SJCRH30 (cell line): ENCODE data around the gene TOM1L2. TPM values are rescaled to one million over a fixed set of nuclear protein-coding genes. Genes with fewer than 3 reads are reported as not detected.
"Not testable (repeated sequence)": the region's sequence is repeated elsewhere in the genome, so short reads cannot be mapped to it uniquely, and the experiment has no call there.

Source experiments
- DNase-seq, 2 experiments: peaks; one replicate each; pipeline ENCODE4 v3.0.0-alpha.2; 2015 to 2020
- H3K27ac ChIP-seq: fragments of 250-450 bp; sonication (Bioruptor Pico); 2 replicates; pipeline ENCODE4 v1.5.1; 2020; ENCODE audit warnings: mild to moderate bottlenecking, moderate library complexity
- H3K27me3 ChIP-seq: fragments of 250-450 bp; sonication (Bioruptor Pico); 2 replicates; pipeline ENCODE4 v1.5.1; 2020; ENCODE audit warnings: mild to moderate bottlenecking, moderate library complexity
- H3K36me3 ChIP-seq: fragments of 250-450 bp; sonication (Bioruptor Pico); 2 replicates; pipeline ENCODE4 v1.5.1; 2020; ENCODE audit warnings: mild to moderate bottlenecking, moderate library complexity
- H3K4me1 ChIP-seq: fragments of 250-450 bp; sonication (Bioruptor Pico); 2 replicates; pipeline ENCODE4 v1.5.1; 2020; ENCODE audit warnings: mild to moderate bottlenecking, moderate library complexity
- H3K4me3 ChIP-seq: fragments of 250-450 bp; sonication (Bioruptor Pico); 2 replicates; pipeline ENCODE4 v1.5.1; 2020; ENCODE audit warnings: mild to moderate bottlenecking, moderate library complexity
- H3K9me3 ChIP-seq: fragments of 250-450 bp; sonication (Bioruptor Pico); replicated peaks from 2 replicates; pipeline ENCODE4 v1.5.1; 2020; ENCODE audit warnings: mild to moderate bottlenecking, moderate library complexity
- total RNA-seq: library from RNA; depleted of rRNA; stranded (reverse); fragments of >200 nt; shearing (Covaris generic); gene quantifications from 2 replicates; pipeline ENCODE4 v1.2.3, GENCODE V29; 2014

TOM1L2 gene
- total RNA-seq, 1 experiment from 2014 or later: 30.0 TPM

DNA sequence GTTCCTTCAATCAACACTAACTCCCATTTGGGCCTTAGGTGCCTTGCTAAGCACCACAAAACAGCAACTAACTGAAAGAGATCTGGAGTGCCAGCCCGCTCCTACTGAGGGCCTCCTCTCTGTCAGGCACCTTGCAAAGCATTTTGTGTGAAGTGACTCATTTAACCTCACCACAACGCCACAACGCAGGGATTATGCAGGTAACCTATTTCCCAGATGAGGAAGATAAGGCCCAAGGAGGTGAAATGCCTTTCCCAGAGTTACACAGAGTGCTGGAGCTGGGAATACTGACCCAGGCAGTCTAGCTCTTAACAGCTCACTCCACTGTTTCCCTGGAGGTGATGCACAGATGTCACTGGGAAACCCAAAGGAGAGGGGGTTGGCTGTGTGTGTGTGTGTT is 33.3 kb upstream of the TOM1L2 start:
- Histone ChIP-seq H3K4me3 (no peak overlapping the region), H3K9me3 (no peaks in the 10 kb centered on the region), H3K36me3 (no peaks in the 10 kb centered on the region; the same call in 1 of the 2 replicates), H3K4me1 (no peaks in the 10 kb centered on the region; the same call in 1 of the 2 replicates), H3K27ac (no peak overlapping the region), H3K27me3 (no peaks in the 10 kb centered on the region)
- DNase-seq: no peak

DNA sequence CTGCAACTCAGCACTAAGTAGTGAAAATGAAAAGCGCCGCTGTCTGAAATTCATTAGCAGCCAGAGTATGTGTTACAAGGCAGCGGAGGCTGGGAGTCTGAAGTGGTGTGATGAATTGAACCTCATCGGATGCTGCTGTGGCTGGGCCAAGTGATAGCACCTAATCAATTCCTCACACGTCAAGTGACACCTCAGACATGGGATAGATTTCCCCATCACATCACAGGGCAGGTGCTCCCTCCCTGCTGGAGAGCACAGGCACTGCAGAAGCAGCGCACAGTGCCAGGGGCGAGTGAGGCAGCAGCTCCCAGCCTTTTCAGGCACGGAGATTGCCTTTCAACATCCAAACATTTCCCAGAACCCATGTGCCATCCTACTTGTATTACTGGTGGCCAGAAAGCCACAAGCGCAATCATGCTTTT is 32.7 kb upstream of the TOM1L2 start:
- Histone ChIP-seq H3K36me3 (no peaks in the 10 kb centered on the region; the same call in 1 of the 2 replicates), H3K27me3 (no peaks in the 10 kb centered on the region), H3K4me1 (no peaks in the 10 kb centered on the region; the same call in 1 of the 2 replicates), H3K4me3 (no peak overlapping the region), H3K27ac (no peak overlapping the region), H3K9me3 (no peaks in the 10 kb centered on the region)
- DNase-seq: no peak

GRCh38 chr17:18004345-18004744 is 32.1 kb upstream of the TOM1L2 start:
- Histone ChIP-seq H3K4me1 (no peaks in the 10 kb centered on the region; the same call in 1 of the 2 replicates), H3K36me3 (no peaks in the 10 kb centered on the region; the same call in 1 of the 2 replicates), H3K4me3 (no peak overlapping the region), H3K27ac (no peak overlapping the region), H3K9me3 (no peaks in the 10 kb centered on the region), H3K27me3 (no peaks in the 10 kb centered on the region)
- no peak for DNase-seq

- H3K4me1 ChIP-seq: no peaks in the 10 kb centered on the region
- no peaks in the 10 kb centered on the region for H3K27me3 ChIP-seq
- H3K4me3 ChIP-seq: no peak overlapping the region
- no peak overlapping the region for H3K27ac ChIP-seq
- no peak for DNase-seq
- no peaks in the 10 kb centered on the region for H3K9me3 ChIP-seq
- H3K36me3 ChIP-seq: no peaks in the 10 kb centered on the region
These were observed 30.0 kb upstream of the TOM1L2 start for GRCh38 chr17:18002171-18002570.

- Histone ChIP-seq H3K4me3 (no peak overlapping the region), H3K27ac (no peak overlapping the region), H3K36me3 (no peaks in the 10 kb centered on the region), H3K4me1 (no peaks in the 10 kb centered on the region), H3K27me3 (no peaks in the 10 kb centered on the region), H3K9me3 (no peaks in the 10 kb centered on the region)
- no peak for DNase-seq
These were observed 27.8 kb upstream of the TOM1L2 start for GRCh38 chr17:18000030-18000408.

DNA sequence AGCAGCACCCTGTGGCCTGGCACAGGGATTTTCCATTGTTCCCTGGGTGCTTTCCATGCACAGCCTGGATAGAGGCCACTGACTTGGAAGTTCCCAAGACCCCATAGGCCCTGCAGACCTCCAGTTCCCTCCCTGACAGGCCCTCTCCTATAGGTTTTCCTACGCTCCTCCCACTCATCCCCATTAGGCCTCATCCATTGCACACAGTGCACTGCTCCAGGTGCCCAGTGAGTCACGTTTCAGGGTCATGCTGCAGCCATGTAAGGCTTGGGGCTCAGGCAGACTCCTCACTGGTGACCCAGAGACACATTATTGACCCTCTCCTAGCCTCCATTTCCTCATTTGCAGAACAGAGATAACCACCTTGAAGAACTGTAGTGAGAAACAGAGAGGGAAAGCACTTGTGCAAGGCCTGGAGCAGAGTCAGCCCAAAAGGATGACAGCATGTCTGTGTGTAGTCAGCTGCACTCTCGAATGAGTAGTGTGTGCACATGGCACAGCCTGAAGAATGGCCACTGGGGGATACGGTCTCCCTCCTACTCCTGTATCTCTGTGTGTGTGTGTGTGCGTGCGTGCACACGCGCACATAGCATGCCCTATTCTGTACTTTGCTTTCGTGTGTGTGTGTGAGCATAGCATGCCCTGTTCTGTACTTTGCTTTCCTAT is 27.3 kb upstream of the TOM1L2 start:
- H3K27ac ChIP-seq: no peak overlapping the region
- no peak overlapping the region for H3K4me3 ChIP-seq
- H3K27me3 ChIP-seq: no peaks in the 10 kb centered on the region
- no peak for DNase-seq
- no peaks in the 10 kb centered on the region for H3K36me3 ChIP-seq
- no peaks in the 10 kb centered on the region for H3K4me1 ChIP-seq
- H3K9me3 ChIP-seq: no peaks in the 10 kb centered on the region

DNA sequence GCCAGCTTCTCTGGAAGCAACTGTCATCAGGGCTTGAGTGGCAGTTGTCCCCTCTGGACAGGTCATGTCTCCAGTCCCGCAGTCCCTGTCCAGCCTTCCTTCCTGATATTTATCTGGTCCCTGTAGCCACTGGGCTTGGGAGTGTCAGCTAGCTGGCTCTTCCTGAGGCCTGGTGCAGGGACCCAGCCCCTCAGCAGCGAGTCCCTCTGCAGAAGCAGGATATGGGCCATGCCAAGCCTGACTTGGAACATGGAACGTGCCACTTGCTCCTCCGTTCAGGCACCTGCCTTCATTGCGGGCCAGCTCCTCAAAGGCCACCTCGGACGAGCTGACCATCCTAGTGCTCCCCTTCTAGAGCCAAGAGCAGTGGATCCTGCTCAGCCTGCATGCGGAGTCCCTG is 26.7 kb upstream of the TOM1L2 start:
- Histone ChIP-seq H3K36me3 (no peaks in the 10 kb centered on the region), H3K4me1 (no peaks in the 10 kb centered on the region), H3K27ac (no peak overlapping the region), H3K9me3 (no peaks in the 10 kb centered on the region), H3K4me3 (no peak overlapping the region), H3K27me3 (no peaks in the 10 kb centered on the region)
- DNase-seq: no peak

GRCh38 chr17:17995887-17996286 is 23.7 kb upstream of the TOM1L2 start:
- H3K27me3 ChIP-seq, H3K36me3 ChIP-seq, H3K4me3 ChIP-seq, H3K4me1 ChIP-seq, H3K9me3 ChIP-seq, DNase-seq, H3K27ac ChIP-seq: not testable (repeated sequence)

DNA sequence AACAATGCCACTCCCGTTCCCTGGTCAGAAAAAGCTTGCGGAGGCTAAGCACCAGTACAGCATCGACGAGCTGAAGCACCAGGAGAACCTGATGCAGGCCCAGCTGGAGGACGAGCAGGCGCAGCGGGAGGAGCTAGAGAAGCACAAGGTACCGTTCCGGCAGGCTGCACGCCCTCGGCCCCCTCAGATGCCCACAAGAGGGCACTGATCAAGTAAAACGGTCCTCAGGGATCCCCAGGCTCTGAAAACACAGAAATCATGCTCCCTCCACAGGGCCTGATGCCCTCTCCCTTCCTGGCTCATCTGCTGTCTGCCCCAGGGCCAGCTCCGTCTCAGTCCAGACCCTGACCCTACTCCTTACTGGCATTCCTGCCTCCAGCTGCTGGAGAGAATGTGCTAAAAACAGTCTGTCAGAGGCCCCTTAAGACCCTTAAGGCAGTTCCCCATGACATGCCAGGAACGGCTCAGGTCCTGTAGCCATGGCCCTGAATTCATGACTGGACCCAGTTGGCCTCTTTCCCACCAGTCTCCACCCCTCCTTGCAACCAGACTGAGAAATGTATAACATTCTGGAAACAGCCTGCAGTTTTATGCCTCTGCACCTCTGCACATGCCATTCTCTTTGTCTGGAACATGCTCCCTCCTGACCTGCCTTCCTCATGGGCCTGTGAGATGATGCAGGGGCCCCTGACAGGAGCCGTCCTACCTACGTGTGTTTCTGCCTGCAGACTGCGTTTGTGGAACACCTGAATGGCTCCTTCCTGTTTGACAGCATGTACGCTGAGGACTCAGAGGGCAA is 22.3 kb upstream of the TOM1L2 start:
- no peak overlapping the region for H3K4me3 ChIP-seq
- no peaks in the 10 kb centered on the region for H3K9me3 ChIP-seq
- peak; percentile 46 to 54 for DNase-seq
- no peak overlapping the region for H3K27ac ChIP-seq
- no peaks in the 10 kb centered on the region for H3K36me3 ChIP-seq
- peaks cover 21% of the 10 kb centered on the region for H3K4me1 ChIP-seq
- no peaks in the 10 kb centered on the region for H3K27me3 ChIP-seq

DNA sequence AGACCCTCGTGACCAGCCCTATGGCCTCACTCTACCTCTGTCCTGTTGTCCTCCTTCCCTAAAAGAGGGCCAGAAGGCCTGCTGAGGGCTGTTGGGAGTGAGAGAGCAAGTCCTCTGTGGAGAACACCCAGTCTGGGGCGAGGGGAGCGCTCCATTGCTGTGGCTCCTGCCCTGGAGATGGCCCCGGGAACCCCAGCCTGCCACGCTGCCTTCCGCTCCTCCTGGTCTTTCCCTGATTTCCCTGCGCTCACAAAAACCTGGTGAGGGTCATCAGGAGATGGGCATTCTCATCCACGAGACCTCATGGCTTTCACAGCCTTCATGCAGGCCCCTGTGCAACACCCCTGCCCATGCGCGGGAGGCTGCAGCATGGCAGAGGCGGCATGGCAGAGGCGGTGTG is 21.7 kb upstream of the TOM1L2 start:
- H3K4me1 ChIP-seq: peaks cover 27% of the 10 kb centered on the region
- H3K4me3 ChIP-seq: no peak overlapping the region
- H3K9me3 ChIP-seq: no peaks in the 10 kb centered on the region
- no peaks in the 10 kb centered on the region for H3K27me3 ChIP-seq
- DNase-seq: no peak
- no peak overlapping the region for H3K27ac ChIP-seq
- no peaks in the 10 kb centered on the region for H3K36me3 ChIP-seq

DNA sequence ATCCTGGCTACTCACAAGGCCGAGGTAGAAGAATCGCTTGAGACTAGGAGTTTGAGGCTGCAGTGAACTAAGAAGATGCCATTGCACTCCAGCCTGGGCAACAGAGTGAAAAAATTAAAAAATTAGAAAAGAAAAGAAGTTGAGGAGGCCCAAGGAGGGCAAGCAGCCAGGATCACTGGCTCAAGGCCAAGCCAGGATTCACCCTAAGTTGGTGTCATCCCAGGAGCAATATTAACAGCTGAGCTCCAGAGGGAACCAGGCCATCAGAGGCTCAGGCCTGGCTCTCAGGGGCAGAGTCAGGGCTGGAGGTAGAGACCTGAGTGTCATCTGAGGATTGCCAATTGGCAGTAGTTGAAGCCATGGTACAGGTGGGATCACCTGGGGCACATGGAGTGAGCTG is 21.2 kb upstream of the TOM1L2 start:
- Histone ChIP-seq H3K27me3 (no peaks in the 10 kb centered on the region), H3K4me1 (peaks cover 32% of the 10 kb centered on the region), H3K9me3 (no peaks in the 10 kb centered on the region), H3K4me3 (no peak overlapping the region), H3K27ac (no peak overlapping the region), H3K36me3 (no peaks in the 10 kb centered on the region)
- DNase-seq: peak; percentile 62 to 75

DNA sequence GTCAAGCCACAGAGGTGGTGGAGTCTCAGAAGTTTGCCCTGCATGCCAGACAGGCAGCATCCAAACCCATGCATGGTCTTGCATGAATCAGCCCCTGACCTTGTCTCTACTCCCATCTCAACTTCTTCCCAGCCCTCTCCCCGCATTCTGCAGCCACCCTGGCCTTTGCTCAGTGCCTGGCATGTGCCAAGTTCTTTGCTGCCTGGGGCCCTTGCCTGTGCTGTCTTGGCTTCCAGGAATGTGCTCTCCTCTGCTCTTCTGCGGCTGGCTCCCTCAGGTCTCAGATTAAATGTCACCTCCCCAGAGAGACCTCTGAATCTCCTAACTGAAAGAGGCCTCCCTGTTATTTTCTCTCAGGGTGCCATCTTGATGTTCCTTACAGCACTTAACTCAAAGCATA is 18.1 kb upstream of the TOM1L2 start:
- Histone ChIP-seq H3K9me3 (no peaks in the 10 kb centered on the region), H3K36me3 (no peaks in the 10 kb centered on the region), H3K27me3 (no peaks in the 10 kb centered on the region), H3K4me1 (peaks cover 40% of the 10 kb centered on the region), H3K4me3 (no peak overlapping the region), H3K27ac (no peak overlapping the region)
- no peak for DNase-seq

GRCh38 chr17:17989618-17990017 is 17.4 kb upstream of the TOM1L2 start:
- Histone ChIP-seq H3K4me3 (no peak overlapping the region), H3K36me3 (no peaks in the 10 kb centered on the region), H3K4me1 (peaks cover 40% of the 10 kb centered on the region), H3K27ac (no peak overlapping the region), H3K27me3 (no peaks in the 10 kb centered on the region), H3K9me3 (no peaks in the 10 kb centered on the region)
- peak; percentile 57 to 69 for DNase-seq

DNA sequence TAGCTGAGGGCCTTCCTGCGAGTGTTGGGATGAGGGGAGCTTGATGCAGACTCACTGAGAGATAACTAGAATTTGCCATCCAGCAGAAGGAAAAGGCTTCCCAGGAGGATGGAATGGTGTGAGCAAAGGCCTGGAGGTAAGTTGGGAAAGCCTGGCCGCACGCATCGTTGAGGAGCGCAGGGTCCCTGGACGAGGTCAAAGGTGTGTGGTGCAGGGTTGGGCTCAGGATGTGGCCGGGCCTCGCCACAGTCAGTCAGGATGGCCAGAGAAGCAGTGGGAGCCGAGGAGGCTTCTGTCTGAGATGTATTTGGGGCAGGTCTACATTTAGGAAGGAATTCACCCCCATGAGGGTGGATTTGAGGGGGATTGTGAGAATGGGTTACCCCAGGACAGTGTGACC is 16.9 kb upstream of the TOM1L2 start:
- no peak for DNase-seq
- H3K36me3 ChIP-seq: no peaks in the 10 kb centered on the region
- H3K27me3 ChIP-seq: no peaks in the 10 kb centered on the region
- H3K4me1 ChIP-seq: peaks cover 40% of the 10 kb centered on the region
- no peak overlapping the region for H3K4me3 ChIP-seq
- no peak overlapping the region for H3K27ac ChIP-seq
- H3K9me3 ChIP-seq: no peaks in the 10 kb centered on the region

- H3K9me3 ChIP-seq: no peaks in the 10 kb centered on the region
- H3K27me3 ChIP-seq: no peaks in the 10 kb centered on the region
- DNase-seq: peak; percentile 87 to 95
- no peak overlapping the region for H3K27ac ChIP-seq
- no peak overlapping the region for H3K4me3 ChIP-seq
- peaks cover 37% of the 10 kb centered on the region for H3K4me1 ChIP-seq
- no peaks in the 10 kb centered on the region for H3K36me3 ChIP-seq
These were observed 16.3 kb upstream of the TOM1L2 start for GRCh38 chr17:17988427-17988945.
